ENCODE results near the gene INSL4.

DNA sequence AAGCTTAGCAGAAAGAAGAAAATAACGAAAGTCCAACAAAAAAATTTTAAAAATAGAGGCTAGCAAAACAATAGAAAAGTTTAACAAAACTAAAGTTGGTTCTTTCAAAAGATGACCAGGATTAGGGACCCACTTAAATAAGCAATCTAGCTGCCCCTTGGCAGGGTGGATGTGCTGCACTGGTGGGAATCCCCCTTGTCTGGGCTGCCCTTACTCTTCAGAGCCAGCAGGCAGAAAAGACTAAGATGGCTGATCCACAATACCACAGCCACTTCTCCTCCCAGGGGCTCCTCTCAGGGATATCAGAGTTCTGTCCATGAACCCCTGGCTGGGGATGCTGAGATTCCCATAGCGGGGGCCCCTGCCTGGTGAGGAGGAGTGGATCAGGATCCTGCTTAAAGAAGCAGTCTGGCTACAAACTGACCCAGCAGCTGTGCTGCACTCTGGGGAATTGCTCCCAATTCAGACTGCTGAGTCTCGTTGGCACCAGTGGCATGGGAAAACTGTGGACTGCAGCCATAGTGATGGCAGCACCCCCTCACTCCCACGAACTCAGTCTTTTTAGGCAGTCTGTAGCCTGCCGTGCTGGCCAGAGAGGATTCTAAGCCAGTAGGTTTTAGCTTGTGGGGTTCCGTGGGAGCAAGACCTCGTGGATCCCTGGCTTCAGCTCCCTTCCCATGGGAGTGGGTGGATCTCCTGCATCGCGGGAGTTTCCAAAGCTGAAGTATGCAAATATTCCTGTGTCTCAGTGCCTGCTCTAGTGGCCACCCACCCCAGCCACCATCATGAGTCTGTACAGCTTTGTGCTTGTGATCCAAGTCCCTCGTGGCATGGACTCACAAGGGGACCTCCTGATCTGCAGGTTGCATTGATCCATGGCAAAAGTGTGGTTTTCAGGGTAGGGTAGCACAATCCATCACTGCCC lies 42.9 kb upstream of the INSL4 start:
- no peak for TF ChIP-seq EP300 (IDR thresholded peaks at IDR 0.05)
- TF ChIP-seq, protein P1, sequence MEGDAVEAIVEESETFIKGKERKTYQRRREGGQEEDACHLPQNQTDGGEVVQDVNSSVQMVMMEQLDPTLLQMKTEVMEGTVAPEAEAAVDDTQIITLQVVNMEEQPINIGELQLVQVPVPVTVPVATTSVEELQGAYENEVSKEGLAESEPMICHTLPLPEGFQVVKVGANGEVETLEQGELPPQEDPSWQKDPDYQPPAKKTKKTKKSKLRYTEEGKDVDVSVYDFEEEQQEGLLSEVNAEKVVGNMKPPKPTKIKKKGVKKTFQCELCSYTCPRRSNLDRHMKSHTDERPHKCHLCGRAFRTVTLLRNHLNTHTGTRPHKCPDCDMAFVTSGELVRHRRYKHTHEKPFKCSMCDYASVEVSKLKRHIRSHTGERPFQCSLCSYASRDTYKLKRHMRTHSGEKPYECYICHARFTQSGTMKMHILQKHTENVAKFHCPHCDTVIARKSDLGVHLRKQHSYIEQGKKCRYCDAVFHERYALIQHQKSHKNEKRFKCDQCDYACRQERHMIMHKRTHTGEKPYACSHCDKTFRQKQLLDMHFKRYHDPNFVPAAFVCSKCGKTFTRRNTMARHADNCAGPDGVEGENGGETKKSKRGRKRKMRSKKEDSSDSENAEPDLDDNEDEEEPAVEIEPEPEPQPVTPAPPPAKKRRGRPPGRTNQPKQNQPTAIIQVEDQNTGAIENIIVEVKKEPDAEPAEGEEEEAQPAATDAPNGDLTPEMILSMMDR (IDR thresholded peaks at IDR 0.05) = no peak

Measured in gastroesophageal sphincter (tissue), 3 donors.